ENCODE data around the gene MAML3. TPM values are rescaled to one million over a fixed set of nuclear protein-coding genes. Genes with fewer than 3 reads are reported as not detected.
A peak's percentile ranks its signal among the peaks of the same experiment; 100 is the strongest.

The MAML3 gene
- total RNA-seq (2016; rRNA removed; fragmentation: Illumina TruSeq; extraction: Trizol) (0.13 TPM in 1 of 2 replicates, not detected in the other), polyA plus RNA-seq (2011; rRNA removed) (0.04 and 0.05 TPM in 2 replicates), polyA minus RNA-seq (2011; rRNA and poly(A)+ RNA removed; ENCODE audit: low replicate concordance) (0.04 and 2.7 TPM in 2 replicates), Bru-seq, nascent RNA (percentile 21 among the genes with signal in this experiment), BruChase-seq, experiment 1, labeled RNA remaining after a 6-hour chase (percentile 15 among the genes with signal in this experiment), BruChase-seq, experiment 2, labeled RNA remaining after a 2-hour chase (percentile 22 among the genes with signal in this experiment)
- under 0.01 TPM in 1 of 2 replicates, not detected in the other for total RNA-seq (2016; cell fraction: cytosol; rRNA removed; fragmentation: Illumina TruSeq; extraction: Trizol; ENCODE audit: low read depth)
- total RNA-seq (2016; cell fraction: insoluble cytoplasmic fraction; rRNA removed; fragmentation: Illumina TruSeq; extraction: Trizol), result 0.09 TPM in 1 of 2 replicates, not detected in the other
- total RNA-seq (2016; cell fraction: membrane; rRNA removed; fragmentation: Illumina TruSeq; extraction: Trizol), result not detected in 2 replicates
- total RNA-seq (2016; cell fraction: nucleus; rRNA removed; fragmentation: Illumina TruSeq; extraction: Trizol), result not detected in 2 replicates
- polyA plus RNA-seq (2011; cell fraction: cytosol; rRNA removed), result 0.07 and 0.08 TPM in 2 replicates
- 0.07 and 0.08 TPM in 2 replicates for polyA plus RNA-seq (2011; cell fraction: nucleus; rRNA removed)
- 0.25 and 0.36 TPM in 2 replicates for polyA plus RNA-seq (2012)
- not detected in 2 replicates for polyA plus RNA-seq (2016; cell fraction: cytosol; fragmentation: Illumina TruSeq; extraction: Trizol; ENCODE audit: low read depth)
- polyA plus RNA-seq (2016; cell fraction: insoluble cytoplasmic fraction; fragmentation: Illumina TruSeq; extraction: Trizol; ENCODE audit: low read depth), result 0.04 TPM in 1 of 2 replicates, not detected in the other
- polyA plus RNA-seq (2016; cell fraction: membrane; fragmentation: Illumina TruSeq; extraction: Trizol; ENCODE audit: low read depth), result not detected in 2 replicates
- polyA plus RNA-seq (2016; cell fraction: nucleus; fragmentation: Illumina TruSeq; extraction: Trizol; ENCODE audit: insufficient read depth, low read depth), result not detected in 2 replicates
- polyA minus RNA-seq (2011; cell fraction: cytosol; rRNA and poly(A)+ RNA removed), result 0.30 TPM in 1 of 2 replicates, not detected in the other
- polyA minus RNA-seq (2011; cell fraction: nucleus; rRNA and poly(A)+ RNA removed), result 0.50 and 0.52 TPM in 2 replicates
- long read RNA-seq, experiment 1, result 0 reads
- long read RNA-seq, experiment 2, result 0 reads

GRCh38 chr4:140153718-140154571 is at the start of gene MAML3:
Gene MAML3, minus strand, starts transcription at chr4:140154184. Its CDS starts 857 bp downstream, at chr4:140153327.
- WGBS (ENCODE audit: low lambda C conversion rate), result 2% methylated on average over 53 of the region's 79 CpGs
- peak; percentile 64 for DNase-seq (ENCODE audit: low spot score)
- intact Hi-C loops (cut with micrococcal nuclease; ENCODE audit: unreplicated experiment) (loop anchor here (1.0 to 5.0 kb wide), 3 partner anchors 99 to 487 kb away; partner anchors contain the start of gene MGST2), in situ Hi-C loops (cut with HindIII; ENCODE audit: extremely low pct_ligation_motif_present, low pct_unique_long_range_greater_than_20kb) (loop anchor here (5.0 kb wide), 2 partner anchors 98 to 142 kb away; no protein-coding TSS in a partner anchor)
- Histone ChIP-seq H3K27ac (ENCODE audit: extremely low read length, insufficient read depth, low read length) (no peak within 1 kb of the TSS), H2AFZ (ENCODE audit: low read length) (no peak within 1 kb of the TSS), H3K9ac (ENCODE audit: insufficient read depth, low read depth, low read length) (peak within 1 kb of the TSS; percentile 37), H3K4me3 (replicated peaks in 1 of 3; ENCODE audit: insufficient read depth in 1 of 3, low read depth in 2 of 3, low read length in 3 of 3) (peak within 1 kb of the TSS; percentile 55 to 75 (median 65)), H3K79me2 (ENCODE audit: insufficient read depth, low read length) (no peaks in the 10 kb centered on the region), H3K36me3 (replicated peaks in 1 of 2; ENCODE audit: control insufficient read depth in 1 of 2, insufficient read depth in 2 of 2, low read length in 2 of 2) (no peaks in the 10 kb centered on the region), H3K4me2 (ENCODE audit: low read depth, low read length) (peak within 1 kb of the TSS; percentile 90), H3K27me3 (ENCODE audit: control insufficient read depth in 1 of 2, insufficient read depth in 2 of 2, low read length in 2 of 2) (peaks cover 3 to 48% of the 10 kb centered on the region in 2 experiments), H3K9me3 (ENCODE audit: low read length) (no peaks in the 10 kb centered on the region), H3K4me1 (ENCODE audit: insufficient read depth, low read length) (peaks cover 42% of the 10 kb centered on the region), H4K20me1 (ENCODE audit: insufficient read depth, low read length) (no peaks in the 10 kb centered on the region)
- no TSS peak for BruUV-seq (replicated peaks)
- ChIA-PET POLR2A (no interaction called here), CTCF (ENCODE audit: low intra/inter-chr PET ratio, low total read pairs) (no interaction called here)
- FAIRE-seq, result peak; percentile 52
- ATAC-seq, result peak; percentile 83
- TF ChIP-seq RBFOX2 (IDR thresholded peaks at IDR 0.05; ENCODE audit: low read depth, low read length) (no peak), ZNF326 (CRISPR knock-in tag; IDR thresholded peaks at IDR 0.05; ENCODE audit: borderline replicate concordance) (no peak), CEBPB (IDR thresholded peaks at IDR 0.05; ENCODE audit: borderline replicate concordance, low read depth, low read length) (no peak), EP300 (IDR thresholded peaks at IDR 0.05; ENCODE audit: low read depth in 2 of 2, low read length in 2 of 2) (no peak), EP300 (CRISPR knock-in tag; IDR thresholded peaks at IDR 0.05; ENCODE audit: borderline replicate concordance) (no peak; the same call in 1 of the 2 replicates), POLR2AphosphoS5 (IDR thresholded peaks at IDR 0.05; ENCODE audit: low read depth, low read length) (no peak), ZNF615 (CRISPR knock-in tag; IDR thresholded peaks at IDR 0.05; ENCODE audit: borderline replicate concordance) (no peak), KDM4B (CRISPR knock-in tag; IDR thresholded peaks at IDR 0.05) (peak; percentile 69), ZNF18 (CRISPR knock-in tag; IDR thresholded peaks at IDR 0.05; ENCODE audit: insufficient replicate concordance) (no peak), ZNF282 (IDR thresholded peaks at IDR 0.05; ENCODE audit: partially characterized antibody) (no peak), ZZZ3 (CRISPR knock-in tag; IDR thresholded peaks at IDR 0.05; ENCODE audit: borderline replicate concordance) (no peak), RFX5 (IDR thresholded peaks at IDR 0.05; ENCODE audit: low read depth, low read length) (no peak), ZNF709 (CRISPR knock-in tag; IDR thresholded peaks at IDR 0.05) (peak; percentile 78), NR0B2 (CRISPR knock-in tag; IDR thresholded peaks at IDR 0.05) (peak; percentile 50; the same call in 1 of the 2 replicates), NCOA2 (CRISPR knock-in tag; IDR thresholded peaks at IDR 0.05) (peak; percentile 55)

Data from HepG2 (cell line).